BJ (cell line): ENCODE results near the gene C10orf71. TPM values are rescaled to one million over a fixed set of nuclear protein-coding genes. Genes with fewer than 3 reads are reported as not detected.

Experiments used
- CTCF ChIA-PET: fragments of 350-600 bp; formaldehyde crosslinking; extraction: SDS; loops from one replicate; lab custom pipeline; 2021; ENCODE audit warnings: antibody characterized with exemption, inconsistent platforms; lab: Yijun Ruan, JAX
- POLR2A ChIA-PET: fragments of 300-600 bp; sonication (Branson Sonifier 250); formaldehyde crosslinking; extraction: SDS; loops from one replicate; lab custom pipeline; 2021; ENCODE audit warnings: antibody characterized with exemption; lab: Charles Lee
- DNase-seq: peaks from one replicate; pipeline ENCODE4 v3.0.0-alpha.2; 2011; ENCODE audit warnings: low read depth
- H3K27me3 ChIP-seq: 2 replicates; pipeline ENCODE4 v1.6.0; 2011; ENCODE audit warnings: low read length; ENCODE audit not compliant: control insufficient read depth, insufficient read depth
- H3K36me3 ChIP-seq: 2 replicates; pipeline ENCODE4 v1.5.1; 2011; ENCODE audit warnings: low read length; ENCODE audit not compliant: control insufficient read depth, insufficient read depth
- H3K4me3 ChIP-seq: 2 replicates; pipeline ENCODE4 v1.5.1; 2011; ENCODE audit warnings: low read depth, mild to moderate bottlenecking, control low read depth, low read length
- CTCF ChIP-seq: IDR thresholded peaks from 2 replicates; pipeline ENCODE4 v1.5.1; 2011; ENCODE audit warnings: low read depth, mild to moderate bottlenecking, control low read depth, inconsistent platforms, low read length, moderate library complexity; ENCODE audit not compliant: insufficient read depth
- polyA plus RNA-seq: library from polyadenylated mRNA; depleted of rRNA; stranded (reverse); fragments of >200 nt; gene quantifications from 2 replicates; pipeline ENCODE4 v1.2.3, GENCODE V29; 2011

Gene C10orf71
- polyA plus RNA-seq, 1 experiment = not detected

GRCh38 chr10:49332333-49332732, 33.4 kb downstream of the C10orf71 start:
- Histone ChIP-seq H3K36me3 (no peaks in the 10 kb centered on the region), H3K4me3 (no peak overlapping the region), H3K27me3 (peaks cover 2% of the 10 kb centered on the region)
- ChIA-PET POLR2A (no interaction called here), CTCF (no interaction called here)
- no peak for DNase-seq
- no peak for TF ChIP-seq CTCF

- Histone ChIP-seq H3K4me3 (no peak overlapping the region), H3K27me3 (no peaks in the 10 kb centered on the region; the same call in 1 of the 2 replicates), H3K36me3 (no peaks in the 10 kb centered on the region)
- no peak for DNase-seq
- POLR2A ChIA-PET = no interaction called here
- CTCF ChIA-PET = no interaction called here
- TF ChIP-seq CTCF = no peak
Measured at GRCh38 chr10:49332768-49333167, 33.8 kb downstream of the C10orf71 start.

- POLR2A ChIA-PET = no interaction called here
- TF ChIP-seq CTCF = no peak
- DNase-seq = no peak
- CTCF ChIA-PET = no interaction called here
- no peaks in the 10 kb centered on the region; the same call in 1 of the 2 replicates for H3K27me3 ChIP-seq
- H3K36me3 ChIP-seq = no peaks in the 10 kb centered on the region
- no peak overlapping the region for H3K4me3 ChIP-seq
Measured at GRCh38 chr10:49333192-49333591, 34.2 kb downstream of the C10orf71 start.

- H3K27me3 ChIP-seq = no peaks in the 10 kb centered on the region; the same call in 1 of the 2 replicates
- no peak for DNase-seq
- CTCF ChIA-PET = no interaction called here
Measured at GRCh38 chr10:49334964-49335363, 36.0 kb downstream of the C10orf71 start.

GRCh38 chr10:49335364-49335972, 36.5 kb downstream of the C10orf71 start:
- no peak for DNase-seq
- no peaks in the 10 kb centered on the region; the same call in 1 of the 2 replicates for H3K27me3 ChIP-seq
- TF ChIP-seq CTCF = no peak
- no peak overlapping the region for H3K4me3 ChIP-seq
- CTCF ChIA-PET = no interaction called here
- H3K36me3 ChIP-seq = no peaks in the 10 kb centered on the region
- POLR2A ChIA-PET = no interaction called here

More at GRCh38 chr10:49334964-49335363, 36.0 kb downstream of the C10orf71 start:
- Histone ChIP-seq H3K36me3 (no peaks in the 10 kb centered on the region), H3K4me3 (no peak overlapping the region)
- no peak for TF ChIP-seq CTCF
- POLR2A ChIA-PET = no interaction called here
